GM13977 (cell line): ENCODE measurements around the gene PHYHD1.

Source experiments
- DNase-seq: peaks from one replicate; pipeline ENCODE4 v3.0.0; 2012; ENCODE audit warnings: low spot score
- CTCF ChIP-seq: IDR thresholded peaks from 2 replicates; pipeline ENCODE4 v1.5.1; 2012; ENCODE audit warnings: mild to moderate bottlenecking, control low read depth; ENCODE audit not compliant: insufficient read depth; ENCODE audit errors: extremely low read depth, missing control alignments
- in situ Hi-C: fragments of 300-500 bp; cut with MboI; formaldehyde crosslinking; loops from one replicate; pipeline ENCODE4 v1.12.0; 2022; ENCODE audit warnings: low sequenced_read_pairs, low pct_unique_long_range_greater_than_20kb, mixed read lengths, inconsistent platforms; ENCODE audit not compliant: unreplicated experiment

The PHYHD1 gene

GRCh38 chr9:128885798-128886197 lies 35.0 kb upstream of the PHYHD1 start:
- no peak for TF ChIP-seq CTCF
- in situ Hi-C loops: no loop called here
- DNase-seq: no peak

- DNase-seq: no peak
- in situ Hi-C loops: no loop called here
- TF ChIP-seq CTCF: no peak
Observed at GRCh38 chr9:128886211-128886891, 34.4 kb upstream of the PHYHD1 start.

- no peak for TF ChIP-seq CTCF
- DNase-seq: no peak
- in situ Hi-C loops: no loop called here
Observed at GRCh38 chr9:128887049-128887448, 33.7 kb upstream of the PHYHD1 start.

- in situ Hi-C loops: no loop called here
- no peak for DNase-seq
- no peak for TF ChIP-seq CTCF
Observed at GRCh38 chr9:128887914-128888350, 32.9 kb upstream of the PHYHD1 start.

GRCh38 chr9:128891321-128892220 lies 29.2 kb upstream of the PHYHD1 start:
- no peak for DNase-seq
- in situ Hi-C loops: no loop called here
- TF ChIP-seq CTCF: no peak

- TF ChIP-seq CTCF: no peak
- DNase-seq: no peak
- in situ Hi-C loops: no loop called here
Observed at GRCh38 chr9:128892221-128892921, 28.4 kb upstream of the PHYHD1 start.
